ENCODE data around the gene ETFA.

ETFA gene

GRCh38 chr15:76199106-76200082, 111.9 kb downstream of the ETFA start:
- FAIRE-seq (no peak), DNase-seq (ENCODE audit: insufficient read length, low spot score) (no peak)

GRCh38 chr15:76198456-76199105, 112.7 kb downstream of the ETFA start:
- FAIRE-seq (no peak), DNase-seq (ENCODE audit: insufficient read length, low spot score) (no peak)

- DNase-seq (ENCODE audit: insufficient read length, low spot score) (no peak), FAIRE-seq (no peak)
Observed at GRCh38 chr15:76197703-76198455, 113.4 kb downstream of the ETFA start.

- peak; percentile 90 for DNase-seq (ENCODE audit: insufficient read length, low spot score)
- peak; percentile 73 for FAIRE-seq
Observed at GRCh38 chr15:76196269-76197231, 114.7 kb downstream of the ETFA start.

- DNase-seq (ENCODE audit: insufficient read length, low spot score) (no peak), FAIRE-seq (no peak)
Observed at GRCh38 chr15:76195506-76196268, 115.6 kb downstream of the ETFA start.

- no peak for FAIRE-seq
Observed at GRCh38 chr15:76193934-76194333, 117.3 kb downstream of the ETFA start.

GRCh38 chr15:76192715-76193114, 118.6 kb downstream of the ETFA start:
- no peak for FAIRE-seq
- DNase-seq (ENCODE audit: insufficient read length, low spot score), result no peak

More at GRCh38 chr15:76193934-76194333, 117.3 kb downstream of the ETFA start:
- no peak for DNase-seq (ENCODE audit: insufficient read length, low spot score)

GRCh38 chr15:76191539-76192244, 119.6 kb downstream of the ETFA start:
- no peak for DNase-seq (ENCODE audit: insufficient read length, low spot score)
- FAIRE-seq, result no peak

- FAIRE-seq, result peak; percentile 16
- peak; percentile 90 for DNase-seq (ENCODE audit: insufficient read length, low spot score)
Observed at GRCh38 chr15:76190751-76191538, 120.3 kb downstream of the ETFA start.

- DNase-seq (ENCODE audit: insufficient read length, low spot score) (no peak), FAIRE-seq (no peak)
Observed at GRCh38 chr15:76190070-76190564, 121.2 kb downstream of the ETFA start.

GRCh38 chr15:76189106-76189505, 122.2 kb downstream of the ETFA start:
- DNase-seq (ENCODE audit: insufficient read length, low spot score) (no peak), FAIRE-seq (no peak)

- DNase-seq (ENCODE audit: insufficient read length, low spot score) (no peak), FAIRE-seq (no peak)
Observed at GRCh38 chr15:76187163-76187562, 124.1 kb downstream of the ETFA start.

- peak; percentile 57 for DNase-seq (ENCODE audit: insufficient read length, low spot score)
- no peak for FAIRE-seq
Observed at GRCh38 chr15:76185716-76186115, 125.6 kb downstream of the ETFA start.

- FAIRE-seq (no peak), DNase-seq (ENCODE audit: insufficient read length, low spot score) (no peak)
Observed at GRCh38 chr15:76184650-76185035, 126.6 kb downstream of the ETFA start.

- no peak for FAIRE-seq
Observed at GRCh38 chr15:76183930-76184649, 127.2 kb downstream of the ETFA start.

GRCh38 chr15:76181705-76182107, 129.6 kb downstream of the ETFA start:
- FAIRE-seq, result no peak
- DNase-seq (ENCODE audit: insufficient read length, low spot score), result no peak

More at GRCh38 chr15:76183930-76184649, 127.2 kb downstream of the ETFA start:
- DNase-seq (ENCODE audit: insufficient read length, low spot score), result no peak

GRCh38 chr15:76180321-76180720, 130.9 kb downstream of the ETFA start:
- no peak for FAIRE-seq
- DNase-seq (ENCODE audit: insufficient read length, low spot score), result no peak
